Activated CD4-positive, alpha-beta T cell treated with anti-CD3 and anti-CD28 coated beads, Interleukin-2, amount 50 U/mL, for 24 hours (primary cell): ENCODE measurements around the gene SGMS1.
A peak's percentile ranks its signal among the peaks of the same experiment; 100 is the strongest.
"Not testable (repeated sequence)": the region's sequence is repeated elsewhere in the genome, so short reads cannot be mapped to it uniquely, and the experiment has no call there.

ENCODE experiments used
- DNase-seq, 2 donors: peaks; one replicate each; pipeline ENCODE4 v3.0.0-alpha.2; 2020; ENCODE audit warnings: low read depth in 1 of 2, low spot score in 1 of 2

SGMS1 gene

GRCh38 chr10:50540069-50540825 is 83.5 kb downstream of the SGMS1 start:
- DNase-seq, result peak in 1 of 2 donors; percentile 52

- peak in 1 of 2 donors; percentile 32 for DNase-seq
These were observed 85.0 kb downstream of the SGMS1 start for GRCh38 chr10:50538555-50539398.

GRCh38 chr10:50536617-50537240 is 87.0 kb downstream of the SGMS1 start:
- DNase-seq, result peak in 1 of 2 donors; percentile 27

- DNase-seq, result not testable (repeated sequence)
These were observed 88.9 kb downstream of the SGMS1 start for GRCh38 chr10:50534748-50535376.

- DNase-seq, result no peak
These were observed 90.5 kb downstream of the SGMS1 start for GRCh38 chr10:50533296-50533695.

- DNase-seq, result no peak
These were observed 92.2 kb downstream of the SGMS1 start for GRCh38 chr10:50531388-50532077.

GRCh38 chr10:50529660-50530059 is 94.1 kb downstream of the SGMS1 start:
- no peak for DNase-seq

- no peak for DNase-seq
These were observed 95.5 kb downstream of the SGMS1 start for GRCh38 chr10:50528206-50528605.

GRCh38 chr10:50527442-50528043 is 96.2 kb downstream of the SGMS1 start:
- DNase-seq, result no peak

- no peak for DNase-seq
These were observed 97.6 kb downstream of the SGMS1 start for GRCh38 chr10:50526185-50526584.

GRCh38 chr10:50523357-50523756 is 100.4 kb downstream of the SGMS1 start:
- no peak for DNase-seq

- DNase-seq, result no peak
These were observed 100.8 kb downstream of the SGMS1 start for GRCh38 chr10:50522908-50523307.

GRCh38 chr10:50520115-50520514 is 103.6 kb downstream of the SGMS1 start:
- no peak for DNase-seq

- DNase-seq, result no peak
These were observed 106.1 kb downstream of the SGMS1 start for GRCh38 chr10:50517626-50518025.

- DNase-seq, result no peak
These were observed 107.6 kb downstream of the SGMS1 start for GRCh38 chr10:50516171-50516570.

GRCh38 chr10:50515420-50515819 is 108.3 kb downstream of the SGMS1 start:
- no peak for DNase-seq

GRCh38 chr10:50514995-50515394 is 108.8 kb downstream of the SGMS1 start:
- no peak for DNase-seq

GRCh38 chr10:50513956-50514355 is 109.8 kb downstream of the SGMS1 start:
- no peak for DNase-seq

- no peak for DNase-seq
These were observed 110.9 kb downstream of the SGMS1 start for GRCh38 chr10:50512743-50513416.

- DNase-seq, result no peak
These were observed 111.6 kb downstream of the SGMS1 start for GRCh38 chr10:50512214-50512595.
